GM10266 (cell line): ENCODE measurements around the gene GLT6D1.

Source experiments
- DNase-seq: peaks from one replicate; pipeline ENCODE4 v3.0.0; 2012; ENCODE audit errors: extremely low spot score
- CTCF ChIP-seq: IDR thresholded peaks from 2 replicates; pipeline ENCODE4 v1.5.1; 2012; ENCODE audit warnings: mild to moderate bottlenecking, low read depth; ENCODE audit not compliant: control insufficient read depth, insufficient read depth; ENCODE audit errors: missing control alignments

The GLT6D1 gene

GRCh38 chr9:135577256-135577655, 62.1 kb downstream of the GLT6D1 start:
- DNase-seq, result no peak
- no peak for TF ChIP-seq CTCF

- TF ChIP-seq CTCF, result no peak
- no peak for DNase-seq
Measured at GRCh38 chr9:135575995-135576631, 63.2 kb downstream of the GLT6D1 start.

GRCh38 chr9:135574943-135575342, 64.4 kb downstream of the GLT6D1 start:
- no peak for TF ChIP-seq CTCF
- DNase-seq, result no peak

GRCh38 chr9:135574331-135574730, 65.0 kb downstream of the GLT6D1 start:
- no peak for DNase-seq
- no peak for TF ChIP-seq CTCF
